HEK293T (cell line): ENCODE results near the gene TBC1D2.
"Not testable (repeated sequence)": the region's sequence is repeated elsewhere in the genome, so short reads cannot be mapped to it uniquely, and the experiment has no call there.

Experiments
- BHLHE40 ChIP-seq: fragments of 450-650 bp; IDR thresholded peaks from 2 replicates; pipeline ENCODE4 v1.6.1; 2016; ENCODE audit warnings: mild to moderate bottlenecking, moderate library complexity, borderline replicate concordance
- HDGF ChIP-seq: fragments of 450-650 bp; IDR thresholded peaks from 2 replicates; pipeline ENCODE4 v1.6.1; 2017; ENCODE audit warnings: antibody characterized with exemption, borderline replicate concordance
- SP1 ChIP-seq: fragments of 450-650 bp; IDR thresholded peaks from 2 replicates; pipeline ENCODE4 v1.6.1; 2017
- ZNF384 ChIP-seq: fragments of 450-650 bp; IDR thresholded peaks from 2 replicates; pipeline ENCODE4 v1.6.1; 2016

GRCh38 chr9:98267556-98267955, 12.1 kb upstream of the TBC1D2 start:
- not testable (repeated sequence) for TF ChIP-seq ZNF384, HDGF, BHLHE40, SP1
